Measurements from ENCODE around the gene VWA8.

VWA8 gene

GRCh38 chr13:41644742-41645141 lies 316.2 kb downstream of the VWA8 start:
- no peak for TF ChIP-seq GATA2 (IDR thresholded peaks at IDR 0.05; ENCODE audit: low read depth, low read length)
- TF ChIP-seq GATA3 (IDR thresholded peaks at IDR 0.05; ENCODE audit: low read depth, low read length): no peak

GRCh38 chr13:41643507-41643906 lies 317.4 kb downstream of the VWA8 start:
- TF ChIP-seq GATA3 (IDR thresholded peaks at IDR 0.05; ENCODE audit: low read depth, low read length): no peak
- TF ChIP-seq GATA2 (IDR thresholded peaks at IDR 0.05; ENCODE audit: low read depth, low read length): no peak

GRCh38 chr13:41641961-41642360 lies 318.9 kb downstream of the VWA8 start:
- TF ChIP-seq GATA2 (IDR thresholded peaks at IDR 0.05; ENCODE audit: low read depth, low read length) (no peak), GATA3 (IDR thresholded peaks at IDR 0.05; ENCODE audit: low read depth, low read length) (no peak)

GRCh38 chr13:41641429-41641828 lies 319.5 kb downstream of the VWA8 start:
- TF ChIP-seq GATA3 (IDR thresholded peaks at IDR 0.05; ENCODE audit: low read depth, low read length) (no peak), GATA2 (IDR thresholded peaks at IDR 0.05; ENCODE audit: low read depth, low read length) (no peak)

- no peak for TF ChIP-seq GATA3 (IDR thresholded peaks at IDR 0.05; ENCODE audit: low read depth, low read length)
- no peak for TF ChIP-seq GATA2 (IDR thresholded peaks at IDR 0.05; ENCODE audit: low read depth, low read length)
Observed at GRCh38 chr13:41639955-41640780, 320.7 kb downstream of the VWA8 start.

- no peak for TF ChIP-seq GATA2 (IDR thresholded peaks at IDR 0.05; ENCODE audit: low read depth, low read length)
- no peak for TF ChIP-seq GATA3 (IDR thresholded peaks at IDR 0.05; ENCODE audit: low read depth, low read length)
Observed at GRCh38 chr13:41639237-41639904, 321.5 kb downstream of the VWA8 start.

- no peak for TF ChIP-seq GATA3 (IDR thresholded peaks at IDR 0.05; ENCODE audit: low read depth, low read length)
- no peak for TF ChIP-seq GATA2 (IDR thresholded peaks at IDR 0.05; ENCODE audit: low read depth, low read length)
Observed at GRCh38 chr13:41637586-41637985, 323.3 kb downstream of the VWA8 start.

- TF ChIP-seq GATA3 (IDR thresholded peaks at IDR 0.05; ENCODE audit: low read depth, low read length): no peak
- TF ChIP-seq GATA2 (IDR thresholded peaks at IDR 0.05; ENCODE audit: low read depth, low read length): no peak
Observed at GRCh38 chr13:41634407-41634806, 326.5 kb downstream of the VWA8 start.

- no peak for TF ChIP-seq GATA2 (IDR thresholded peaks at IDR 0.05; ENCODE audit: low read depth, low read length)
- no peak for TF ChIP-seq GATA3 (IDR thresholded peaks at IDR 0.05; ENCODE audit: low read depth, low read length)
Observed at GRCh38 chr13:41633776-41634175, 327.1 kb downstream of the VWA8 start.

- TF ChIP-seq GATA3 (IDR thresholded peaks at IDR 0.05; ENCODE audit: low read depth, low read length): no peak
- no peak for TF ChIP-seq GATA2 (IDR thresholded peaks at IDR 0.05; ENCODE audit: low read depth, low read length)
Observed at GRCh38 chr13:41631296-41631965, 329.5 kb downstream of the VWA8 start.

GRCh38 chr13:41627425-41627824 lies 333.5 kb downstream of the VWA8 start:
- TF ChIP-seq GATA2 (IDR thresholded peaks at IDR 0.05; ENCODE audit: low read depth, low read length) (no peak), GATA3 (IDR thresholded peaks at IDR 0.05; ENCODE audit: low read depth, low read length) (no peak)

- TF ChIP-seq GATA2 (IDR thresholded peaks at IDR 0.05; ENCODE audit: low read depth, low read length): no peak
Observed at GRCh38 chr13:41624041-41624440, 336.9 kb downstream of the VWA8 start.

GRCh38 chr13:41622432-41623429 lies 338.2 kb downstream of the VWA8 start:
- no peak for TF ChIP-seq GATA2 (IDR thresholded peaks at IDR 0.05; ENCODE audit: low read depth, low read length)
- TF ChIP-seq GATA3 (IDR thresholded peaks at IDR 0.05; ENCODE audit: low read depth, low read length): no peak
